Left colon (tissue), 2 donors: ENCODE measurements around the gene CABYR. TPM values are rescaled to one million over a fixed set of nuclear protein-coding genes. Genes with fewer than 3 reads are reported as not detected.

Experiments used
- ATAC-seq: fragments of 200-7000 bp; cut with Tn5 transposase; one replicate; pipeline ENCODE4 v1.9.1; 2020; ENCODE audit warnings: mild to moderate bottlenecking, moderate library complexity
- DNase-seq, 2 donors: peaks; one replicate each; pipeline ENCODE4 v3.0.0-alpha.2; 2020
- intact Hi-C, 2 donors: fragments of 100-400 bp; cut with DNase I in 1 of 2; cut with micrococcal nuclease in 1 of 2; formaldehyde crosslinking; loops; one replicate each; pipeline versions ENCODE4 v1.11.2 to v1.14.0; 2022; cut with DNase I, micrococcal nuclease
- long read RNA-seq: library from polyadenylated mRNA; unstranded; transcript quantifications from one replicate; pipeline ENCODE4 v2.0.0, GENCODE V29; 2021
- total RNA-seq, 2 donors: library from RNA; stranded (reverse); fragmentation: NEBNext Ultra II Directional; extraction: Animal tissue kit (Norgen Biotek cat#: 25700); gene quantifications; one replicate each; pipeline ENCODE4 v1.2.1, GENCODE V29; 2021
- donor health status: DM: no; HTN: no; CAD: no.
- donor health status: DM: yes; HTN: yes; CAD: no.

The CABYR gene, protein sequence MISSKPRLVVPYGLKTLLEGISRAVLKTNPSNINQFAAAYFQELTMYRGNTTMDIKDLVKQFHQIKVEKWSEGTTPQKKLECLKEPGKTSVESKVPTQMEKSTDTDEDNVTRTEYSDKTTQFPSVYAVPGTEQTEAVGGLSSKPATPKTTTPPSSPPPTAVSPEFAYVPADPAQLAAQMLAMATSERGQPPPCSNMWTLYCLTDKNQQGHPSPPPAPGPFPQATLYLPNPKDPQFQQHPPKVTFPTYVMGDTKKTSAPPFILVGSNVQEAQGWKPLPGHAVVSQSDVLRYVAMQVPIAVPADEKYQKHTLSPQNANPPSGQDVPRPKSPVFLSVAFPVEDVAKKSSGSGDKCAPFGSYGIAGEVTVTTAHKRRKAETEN
- under 1 TPM; 0.47 to 0.79 TPM for total RNA-seq
- long read RNA-seq = 0 reads

DNA sequence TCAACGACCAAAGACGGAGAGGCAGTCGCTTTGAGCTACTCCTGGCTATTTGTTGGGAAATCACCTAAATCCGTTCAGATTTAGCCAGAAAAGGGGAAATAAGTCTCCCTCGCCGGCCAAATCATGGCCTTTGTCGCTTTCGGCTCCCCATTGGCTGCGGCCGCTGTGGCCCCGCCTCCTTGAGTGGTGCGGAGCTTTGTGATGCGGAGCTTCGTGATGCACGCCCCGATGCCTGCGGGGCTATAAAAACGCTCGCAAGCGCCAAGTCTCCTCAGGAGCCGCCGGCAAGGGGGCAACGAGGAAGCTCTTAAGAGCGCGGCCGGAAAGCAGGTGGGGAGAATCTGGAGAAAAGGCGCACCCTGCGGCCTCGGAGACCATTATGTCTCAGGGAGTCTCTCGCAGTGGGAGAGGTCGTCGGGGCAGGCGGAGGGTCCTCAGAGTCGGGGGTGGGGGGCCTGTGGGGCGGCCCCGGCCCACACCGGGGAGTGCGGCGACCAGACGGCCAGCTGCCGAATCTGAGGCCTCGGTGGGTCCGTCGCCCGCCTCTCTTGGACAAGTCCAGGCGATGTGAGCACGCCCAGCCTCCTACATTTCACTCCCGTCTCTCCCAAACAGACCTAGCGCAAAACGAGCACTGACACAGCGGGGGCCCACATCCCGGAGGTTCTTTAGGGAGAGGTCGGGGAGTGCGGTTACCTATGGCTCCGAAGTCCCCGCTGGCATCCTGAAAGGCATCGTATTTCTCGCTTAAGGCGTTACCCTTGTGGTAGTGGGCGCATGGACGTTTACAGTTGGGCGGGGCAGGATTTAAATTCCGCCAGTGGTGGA lies at the start of gene CABYR:
Gene CABYR (plus strand): TSS at position 274 of the 828 bp plus-strand sequence. CDS start 4,053 bp downstream, outside the sequence.
- peak; percentile 94 for ATAC-seq
- intact Hi-C loops = no loop called here

DNA sequence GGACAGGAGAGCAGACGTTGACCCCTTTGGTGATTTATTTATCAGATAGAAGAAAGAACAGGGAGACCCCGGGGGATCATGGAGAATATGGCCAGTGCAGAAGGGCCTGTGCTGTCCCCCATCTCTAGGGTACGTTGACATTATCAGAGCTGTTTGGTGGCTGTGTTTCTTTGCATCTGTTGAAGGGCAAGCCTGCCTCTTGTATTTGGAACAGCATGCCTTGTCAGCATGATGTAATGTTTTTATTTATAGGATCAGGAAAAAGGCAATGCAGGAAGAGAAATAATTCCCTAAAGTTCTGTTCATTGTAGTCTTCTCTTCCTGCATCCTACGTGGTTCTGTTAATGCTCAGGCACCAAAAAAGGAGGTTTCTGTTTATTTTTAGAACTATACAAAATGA lies 49.8 kb upstream of the CABYR start:
- intact Hi-C loops = no loop called here
- ATAC-seq = no peak

More for the DNA sequence above, at the start of gene CABYR:
- DNase-seq = peak; percentile 80 to 81

DNA sequence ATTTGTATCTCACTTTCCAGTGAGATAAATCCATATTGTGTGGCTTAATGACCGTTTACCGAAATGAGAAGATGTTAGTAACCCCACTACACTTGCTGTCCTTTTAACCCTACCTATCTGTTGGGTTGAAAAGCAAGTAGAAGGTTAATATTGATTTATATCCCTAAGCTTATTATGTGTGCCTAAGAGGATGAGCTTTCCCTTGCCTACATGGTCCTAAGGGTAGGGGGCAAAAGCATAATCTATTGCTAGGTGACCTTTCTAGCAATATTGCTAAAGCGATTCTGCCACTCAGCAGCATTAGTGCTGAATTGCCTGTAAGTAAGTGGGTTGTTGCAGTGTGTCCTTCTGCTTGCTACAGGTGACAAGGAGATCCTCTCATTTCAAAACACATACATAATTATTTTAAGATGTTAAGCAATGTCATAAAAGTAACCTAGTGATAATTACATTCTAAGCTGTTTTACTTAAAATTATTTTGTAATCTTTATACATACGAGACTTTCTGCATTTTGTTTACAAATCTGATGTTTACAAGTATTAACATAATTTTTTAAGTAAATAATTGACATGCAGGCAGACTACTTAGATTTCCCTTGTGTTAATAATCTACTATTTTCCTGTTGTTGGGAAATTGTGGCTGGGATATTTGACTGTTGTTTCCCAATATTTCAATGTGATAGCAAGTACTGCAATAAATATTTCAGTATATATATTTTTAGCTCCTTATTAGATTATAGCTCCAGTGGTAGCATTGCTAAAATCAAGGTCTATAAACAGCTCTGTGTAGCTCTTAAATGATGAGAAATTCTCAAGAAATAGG lies 49.1 kb upstream of the CABYR start:
- intact Hi-C loops = no loop called here
- no peak for DNase-seq
- ATAC-seq = no peak

More for the DNA sequence above, 49.8 kb upstream of the CABYR start:
- no peak for DNase-seq

DNA sequence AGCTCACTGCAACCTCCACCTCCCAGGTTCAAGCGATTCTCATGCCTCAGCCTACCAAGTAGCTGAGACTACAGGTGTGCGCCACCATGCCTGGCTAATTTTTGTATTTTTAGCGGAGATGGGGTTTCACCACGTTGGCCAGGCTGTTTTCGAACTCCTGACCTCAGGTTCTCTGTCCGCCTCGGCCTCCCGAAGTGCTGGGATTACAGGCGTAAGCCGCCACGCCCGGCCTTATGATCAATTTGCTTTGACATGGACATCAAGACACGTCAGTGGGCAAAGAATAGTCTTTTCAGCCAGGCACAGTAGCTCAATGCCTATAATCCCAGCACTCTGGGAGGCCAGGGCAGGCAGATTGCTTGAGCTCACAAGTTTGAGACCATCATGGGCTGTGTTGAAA lies 48.0 kb upstream of the CABYR start:
- ATAC-seq = no peak
- intact Hi-C loops = no loop called here

DNA sequence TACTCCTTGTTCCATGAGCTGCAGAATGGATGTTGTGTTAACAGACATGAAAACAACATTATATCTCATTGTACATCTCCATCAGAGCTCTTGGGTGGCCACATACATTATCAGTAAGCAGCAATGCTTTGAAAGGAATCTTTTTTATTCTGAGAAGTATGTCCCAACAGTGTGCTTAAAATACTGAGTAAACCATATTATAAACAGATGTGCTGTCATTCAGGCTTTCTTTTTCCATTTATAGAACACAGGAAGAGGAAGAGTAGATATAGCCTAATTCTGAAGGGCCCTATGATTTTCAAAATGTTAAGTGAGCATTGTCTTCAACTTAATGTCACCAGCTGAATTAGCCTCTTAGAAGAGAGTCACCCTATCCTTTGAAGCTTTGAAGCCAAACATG lies 44.3 kb upstream of the CABYR start:
- ATAC-seq (no peak), DNase-seq (no peak)
- intact Hi-C loops = no loop called here

More for the DNA sequence above, 48.0 kb upstream of the CABYR start:
- no peak for DNase-seq

DNA sequence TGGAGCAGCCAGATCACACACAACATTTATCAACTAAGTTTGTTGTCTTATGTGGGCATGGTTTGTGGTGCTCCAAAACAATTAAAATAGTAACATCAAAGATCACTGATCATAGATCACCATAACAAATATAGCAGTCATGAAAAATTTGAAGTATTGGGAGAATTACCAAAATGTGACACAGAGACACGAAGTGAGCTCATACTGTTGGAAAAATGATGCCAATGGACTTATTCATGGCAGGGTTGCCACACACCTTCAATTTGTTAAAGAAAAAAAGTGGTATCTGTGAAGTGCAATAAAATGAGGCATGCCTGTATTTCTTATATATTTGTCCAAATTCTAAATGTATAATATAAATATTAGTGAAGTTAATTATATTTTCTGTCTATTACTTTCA lies 42.9 kb upstream of the CABYR start:
- ATAC-seq = no peak
- intact Hi-C loops = no loop called here
- no peak for DNase-seq

DNA sequence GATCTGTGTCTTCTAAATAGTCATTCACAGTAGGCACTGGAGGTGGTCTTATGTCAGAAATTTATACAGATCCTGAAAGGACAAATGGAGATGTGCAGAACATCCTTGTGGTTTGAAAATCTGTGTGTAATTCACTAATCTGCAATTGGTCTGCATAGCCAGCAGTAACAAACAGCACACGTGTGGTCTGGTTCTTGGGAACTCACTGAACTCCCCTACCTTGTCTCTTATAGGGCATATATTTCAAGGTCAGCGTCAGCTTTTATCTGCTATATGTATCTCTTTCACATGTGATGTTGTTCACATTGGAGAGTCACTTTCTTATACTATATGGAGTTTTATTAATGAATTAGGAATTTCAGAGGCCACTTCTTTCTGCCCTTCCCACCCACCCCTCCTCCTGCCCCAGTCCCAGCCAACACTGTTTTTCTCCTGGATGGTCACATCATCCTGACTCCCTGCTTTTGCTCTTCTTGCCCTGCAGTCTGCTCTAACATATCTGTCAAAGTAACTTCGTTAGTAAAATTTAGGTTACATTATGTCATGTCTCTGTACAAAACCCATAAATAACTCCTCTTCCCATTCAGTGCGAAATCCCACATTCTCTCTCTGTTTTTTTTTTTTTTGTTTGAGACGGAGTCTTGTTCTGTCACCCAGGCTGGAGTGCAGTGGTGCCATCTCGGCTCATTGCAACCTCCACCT lies 35.4 kb upstream of the CABYR start:
- ATAC-seq (no peak), DNase-seq (no peak)
- intact Hi-C loops = no loop called here

DNA sequence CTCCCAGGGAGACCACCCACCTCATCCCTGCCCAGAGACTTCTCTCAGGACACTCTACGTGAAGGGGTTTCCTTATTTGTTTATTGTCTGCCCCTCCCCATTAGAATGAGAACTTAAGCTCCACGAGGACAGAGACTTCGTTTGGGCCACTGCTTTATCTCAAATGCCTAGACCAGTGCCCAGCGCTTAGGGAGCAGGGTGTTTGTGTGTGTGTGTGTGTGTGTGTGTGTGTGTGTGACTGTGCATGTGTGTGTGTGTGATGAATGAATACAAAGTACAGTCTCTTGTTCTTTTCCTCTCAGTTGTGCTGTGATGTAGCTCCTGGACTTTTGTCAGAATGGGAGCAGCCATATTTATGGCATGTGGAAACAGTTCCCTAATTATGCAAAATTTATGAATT lies 34.4 kb upstream of the CABYR start:
- intact Hi-C loops = no loop called here
- no peak for DNase-seq
- ATAC-seq = no peak

DNA sequence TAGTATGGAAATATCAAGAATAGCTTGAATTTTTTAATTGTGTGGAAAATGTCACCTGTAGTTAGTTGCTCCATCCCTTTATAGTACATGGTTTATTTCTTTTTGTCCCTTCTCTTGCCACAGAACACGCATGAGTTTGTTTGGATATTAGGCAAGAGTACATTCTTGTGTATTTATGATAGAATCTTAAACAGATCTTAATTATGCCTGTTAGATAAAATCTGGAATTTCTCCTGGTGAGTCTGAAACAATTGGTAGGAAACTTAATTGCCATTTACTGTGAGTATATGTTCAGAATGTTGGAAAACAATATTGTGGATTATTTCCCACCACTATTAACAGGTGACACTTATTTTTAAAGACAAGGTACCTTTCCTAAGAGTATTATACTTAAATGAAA lies 30.2 kb upstream of the CABYR start:
- intact Hi-C loops = no loop called here
- ATAC-seq (no peak), DNase-seq (no peak)

DNA sequence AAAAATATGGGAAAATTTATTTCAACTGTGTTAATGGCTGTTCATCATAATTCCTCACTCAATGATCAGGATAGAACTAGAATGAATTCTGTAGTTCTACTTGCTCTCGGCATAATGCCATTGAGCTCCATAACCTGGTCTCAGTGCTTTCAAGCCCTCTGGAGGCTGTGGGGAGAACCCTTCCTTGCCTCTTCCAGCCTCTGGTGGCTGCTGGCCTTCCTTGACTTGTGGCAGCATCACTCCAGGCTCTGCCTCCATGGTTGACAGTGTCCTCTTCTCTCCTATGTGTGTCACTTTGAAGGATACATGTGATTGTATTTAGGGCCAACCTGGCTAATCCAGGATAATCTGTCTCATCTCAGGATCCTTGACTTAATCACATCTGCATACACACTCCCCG lies 26.9 kb upstream of the CABYR start:
- DNase-seq (no peak), ATAC-seq (no peak)
- intact Hi-C loops = loop anchor here in 1 of 2 donors (10.0 kb wide), 1 partner anchor 297 kb away; no protein-coding TSS in a partner anchor

DNA sequence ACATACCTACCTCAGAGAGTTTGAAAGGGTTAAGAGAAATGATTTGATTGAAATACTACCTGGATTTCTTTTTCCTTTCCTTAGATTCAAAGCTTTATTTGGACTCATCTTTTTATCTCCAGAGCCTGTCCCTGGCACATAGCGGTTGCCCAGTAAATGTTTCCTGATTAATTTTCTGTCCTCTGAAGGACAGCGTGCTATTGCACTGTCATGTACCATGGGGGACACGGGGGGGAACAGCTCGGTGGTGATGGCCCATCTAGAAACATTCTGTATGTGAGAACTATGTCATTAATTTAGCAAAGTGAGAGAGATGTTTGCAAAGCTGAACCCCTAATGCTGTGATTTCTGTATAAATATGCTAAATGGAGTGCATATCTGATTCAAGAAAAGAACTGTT lies 26.4 kb upstream of the CABYR start:
- no peak for ATAC-seq
- no peak for DNase-seq
- intact Hi-C loops = loop anchor here in 1 of 2 donors (10.0 kb wide), 1 partner anchor 298 kb away; no protein-coding TSS in a partner anchor

DNA sequence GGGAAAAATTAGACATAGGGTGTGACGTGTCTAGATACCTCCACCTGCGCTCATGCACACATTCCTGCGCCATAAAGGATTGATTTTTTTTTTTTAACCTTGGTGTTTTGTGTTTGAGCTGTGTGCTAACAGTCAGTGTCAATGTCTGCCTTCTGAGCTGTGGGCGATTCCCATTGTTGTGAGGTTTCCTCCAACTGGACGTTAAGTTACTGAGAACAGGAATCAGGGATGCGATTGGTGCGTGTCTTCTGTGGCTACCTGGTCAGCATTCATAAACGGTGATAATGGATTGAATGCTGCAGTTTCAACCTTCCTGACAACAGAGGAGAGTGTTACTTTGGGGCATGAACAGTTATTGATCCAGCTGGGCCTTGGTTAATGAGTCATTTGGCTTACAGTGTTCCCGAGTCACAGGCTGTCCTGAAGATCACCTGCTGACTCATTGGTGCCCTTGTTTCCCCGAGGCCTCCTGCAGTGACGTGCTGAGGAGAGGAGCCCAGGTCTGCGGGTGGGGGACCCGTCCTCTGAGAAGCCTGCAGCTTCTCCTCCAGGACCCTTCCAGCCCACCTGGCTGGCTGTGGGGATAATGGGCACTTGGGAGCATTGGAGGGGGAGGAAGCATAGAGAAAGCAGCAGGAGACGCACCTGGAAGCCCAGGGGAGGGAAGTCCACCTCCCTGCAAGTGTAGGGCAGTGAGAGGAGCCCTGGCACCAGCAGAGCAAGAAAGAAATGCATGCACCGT lies 25.8 kb upstream of the CABYR start:
- no peak for DNase-seq
- ATAC-seq = no peak

DNA sequence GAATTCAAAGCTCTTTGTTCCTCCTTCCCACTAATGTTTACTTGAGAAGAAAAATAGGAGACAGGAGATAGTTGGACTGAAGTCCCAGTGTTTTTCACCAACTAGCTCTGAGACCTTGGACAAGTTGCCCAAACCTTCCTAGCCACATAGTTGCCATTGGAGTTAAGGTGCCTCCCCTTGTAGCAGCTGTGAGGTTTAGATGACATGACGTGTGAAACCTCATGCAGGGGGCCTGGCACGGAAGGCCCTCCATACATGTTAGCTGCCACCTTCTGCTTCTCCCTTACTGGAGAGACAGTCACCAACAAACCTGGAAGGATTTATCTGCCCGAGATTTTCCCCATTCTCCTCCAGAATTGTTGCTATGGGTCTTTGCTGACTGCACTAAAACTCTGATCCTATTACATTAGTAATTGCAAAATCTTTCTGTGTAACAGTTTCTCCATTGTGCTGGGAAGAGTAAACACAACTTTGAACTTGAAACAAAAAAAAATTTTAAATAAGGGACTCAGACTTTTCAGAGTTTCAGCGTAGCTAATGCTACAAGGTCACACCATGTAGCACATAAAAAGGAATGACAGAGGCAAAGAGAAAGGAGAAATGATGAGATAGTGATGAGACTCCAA lies 23.8 kb upstream of the CABYR start:
- DNase-seq = no peak
- no peak for ATAC-seq

More for the DNA sequence above, 25.8 kb upstream of the CABYR start:
- intact Hi-C loops = loop anchor here in 1 of 2 donors (10.0 kb wide), 1 partner anchor 298 kb away; no protein-coding TSS in a partner anchor

DNA sequence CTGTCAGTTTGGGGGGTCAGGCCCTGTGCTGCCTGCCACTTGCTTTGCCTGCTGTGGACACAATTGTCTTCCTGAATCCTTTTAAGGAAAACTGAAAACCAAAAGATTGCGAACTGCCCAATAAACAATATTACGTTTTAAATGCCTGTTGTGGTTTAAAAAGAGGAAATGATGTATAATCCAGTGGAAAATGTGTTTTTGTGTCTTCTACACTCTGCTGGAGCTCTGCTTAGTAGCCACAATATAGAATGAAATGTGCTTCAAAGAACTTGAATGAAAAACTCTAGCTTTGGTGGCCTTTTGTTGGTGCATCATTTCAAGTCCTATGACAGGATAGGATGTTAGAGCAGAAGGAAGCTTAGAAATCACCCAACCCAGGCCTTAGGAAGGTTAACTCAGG lies 23.2 kb upstream of the CABYR start:
- DNase-seq = no peak
- ATAC-seq = no peak
- intact Hi-C loops = loop anchor here in 1 of 2 donors (10.0 kb wide), 1 partner anchor 301 kb away; no protein-coding TSS in a partner anchor

More for the DNA sequence above, 23.8 kb upstream of the CABYR start:
- intact Hi-C loops = loop anchor here in 1 of 2 donors (10.0 kb wide), 1 partner anchor 300 kb away; no protein-coding TSS in a partner anchor

DNA sequence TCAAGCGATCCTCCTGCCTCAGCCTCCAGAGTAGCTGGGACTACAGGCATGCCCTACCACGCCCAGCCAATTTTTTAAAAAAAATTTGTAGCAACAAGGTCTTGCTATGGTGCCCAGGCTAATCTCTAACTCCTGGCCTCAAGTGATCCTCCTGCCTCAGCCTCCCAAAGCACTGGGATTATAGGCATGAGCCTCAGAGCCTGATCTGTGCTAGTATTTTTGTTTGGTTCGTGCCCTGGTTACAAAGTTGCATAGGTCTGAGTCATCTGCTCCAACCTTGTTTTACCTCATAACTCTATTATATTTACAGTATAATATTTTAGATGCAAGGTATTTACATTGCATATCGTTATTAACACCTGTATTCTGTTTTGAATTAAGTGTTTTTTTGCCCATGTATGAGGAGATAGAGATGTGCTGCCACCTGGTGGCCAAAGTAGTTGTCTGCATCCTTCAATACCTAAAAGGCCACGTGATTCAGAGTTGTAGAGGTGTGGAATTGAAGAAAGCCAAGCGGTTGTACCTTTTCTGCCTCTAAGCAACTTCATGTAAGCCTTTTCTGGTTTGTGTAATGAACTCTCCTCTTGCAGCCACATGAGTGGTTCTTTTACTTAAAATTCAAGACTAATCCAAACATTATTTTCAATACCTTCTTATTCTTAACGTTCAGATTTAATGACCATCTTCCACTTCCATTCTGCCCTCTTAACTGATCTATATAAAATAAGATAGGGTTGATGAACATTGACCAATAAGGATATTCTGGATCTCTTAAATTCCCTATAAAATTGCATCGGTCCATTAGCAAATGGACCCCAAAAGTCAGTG lies 19.9 kb upstream of the CABYR start:
- intact Hi-C loops = loop anchor here in 1 of 2 donors (10.0 kb wide), 1 partner anchor 304 kb away; no protein-coding TSS in a partner anchor
- ATAC-seq = peak; percentile 82
- peak; percentile 46 to 80 for DNase-seq

DNA sequence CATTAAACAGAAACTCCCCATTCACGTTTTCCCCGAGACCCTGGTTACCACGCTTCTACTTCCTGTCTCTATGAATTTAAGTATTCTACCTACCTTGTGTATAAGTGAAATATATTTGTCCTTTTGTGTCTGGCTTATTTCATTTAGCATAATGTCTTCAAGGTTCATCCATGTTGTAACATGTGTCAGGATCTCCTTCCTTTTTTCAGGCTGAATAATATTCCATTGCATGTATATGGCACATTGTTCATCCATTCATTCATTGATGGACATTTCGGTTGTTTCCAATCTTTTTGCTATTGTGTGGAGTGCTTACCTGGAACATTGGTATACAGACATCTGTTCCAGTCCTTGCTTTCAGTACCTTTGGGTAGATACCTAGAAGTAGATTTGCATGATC lies 18.2 kb upstream of the CABYR start:
- ATAC-seq = no peak
- no peak for DNase-seq
- intact Hi-C loops = no loop called here
